IMR-90 (cell line): Measurements from ENCODE around the gene LRRTM4. TPM values are rescaled to one million over a fixed set of nuclear protein-coding genes. Genes with fewer than 3 reads are reported as not detected.

Source experiments
- ATAC-seq: fragments of 200-7000 bp; cut with Tn5 transposase; 2 replicates; pipeline ENCODE4 v1.9.1; 2020; ENCODE audit warnings: low read depth, mild to moderate bottlenecking, moderate library complexity
- BruUV-seq: library from RNA; stranded (reverse); fragments of 400-500 nt; replicated peaks from 2 replicates; lab custom pipeline; 2021; lab: Mats Ljungman, UMichigan
- CTCF ChIA-PET: fragments of 300-600 bp; formaldehyde crosslinking; extraction: SDS; loops from one replicate; lab custom pipeline; 2021; ENCODE audit warnings: antibody characterized with exemption; lab: Yijun Ruan, JAX
- POLR2A ChIA-PET: fragments of 300-600 bp; sonication (Branson Sonifier 250); formaldehyde crosslinking; loops from one replicate; lab custom pipeline; 2022; ENCODE audit warnings: antibody characterized with exemption; ENCODE audit not compliant: unreplicated experiment; lab: Charles Lee
- DNase-seq: peaks from one replicate; pipeline ENCODE4 v3.0.0; 2013
- H2AFZ ChIP-seq: replicated peaks from 2 replicates; pipeline ENCODE3; 2013; ENCODE audit warnings: low read length, mild to moderate bottlenecking; ENCODE audit not compliant: poor library complexity
- H2AK5ac ChIP-seq: 2 replicates; pipeline ENCODE4 v1.6.1; 2013; ENCODE audit warnings: low read depth, low read length, inconsistent platforms
- H2AK9ac ChIP-seq: replicated peaks from 2 replicates; pipeline ENCODE3; 2013; ENCODE audit warnings: mild to moderate bottlenecking, low read depth, low read length, moderate library complexity; ENCODE audit not compliant: poor library complexity
- H2BK120ac ChIP-seq: 2 replicates; pipeline ENCODE4 v1.6.1; 2013; ENCODE audit warnings: low read depth, low read length, inconsistent platforms
- H2BK15ac ChIP-seq: 3 replicates; pipeline ENCODE4 v1.6.1; 2013; ENCODE audit warnings: low read depth, low read length, inconsistent platforms
- H2BK20ac ChIP-seq: 2 replicates; pipeline ENCODE4 v1.6.1; 2013; ENCODE audit warnings: low read depth, mild to moderate bottlenecking, inconsistent platforms, low read length, moderate library complexity
- H2BK5ac ChIP-seq: 2 replicates; pipeline ENCODE4 v1.6.1; 2013; ENCODE audit warnings: mild to moderate bottlenecking, low read depth, low read length, inconsistent platforms; ENCODE audit not compliant: poor library complexity, severe bottlenecking
- H3K14ac ChIP-seq: replicated peaks from 2 replicates; pipeline ENCODE4 v1.6.1; 2013; ENCODE audit warnings: low read depth, low read length, inconsistent platforms
- H3K18ac ChIP-seq: 2 replicates; pipeline ENCODE4 v1.6.1; 2013; ENCODE audit warnings: low read depth, low read length, control low read depth
- H3K23ac ChIP-seq: 2 replicates; pipeline ENCODE4 v1.6.1; 2013; ENCODE audit warnings: low read depth, low read length, inconsistent platforms
- H3K27ac ChIP-seq: 2 replicates; pipeline ENCODE4 v1.5.1; 2013; ENCODE audit warnings: mild to moderate bottlenecking, control low read depth, low read length; ENCODE audit not compliant: insufficient read depth
- H3K27me3 ChIP-seq: 2 replicates; pipeline ENCODE4 v1.6.1; 2013; ENCODE audit warnings: low read length; ENCODE audit not compliant: control insufficient read depth, insufficient read depth
- H3K36me3 ChIP-seq: 2 replicates; pipeline ENCODE4 v1.6.1; 2013; ENCODE audit warnings: low read length, mixed read lengths; ENCODE audit not compliant: control insufficient read depth, insufficient read depth
- H3K4ac ChIP-seq: 2 replicates; pipeline ENCODE4 v1.6.1; 2013; ENCODE audit warnings: low read depth, low read length, inconsistent platforms
- H3K4me1 ChIP-seq: 2 replicates; pipeline ENCODE4 v1.6.1; 2013; ENCODE audit warnings: low read length, mixed read lengths; ENCODE audit not compliant: control insufficient read depth, insufficient read depth
- H3K4me2 ChIP-seq: 2 replicates; pipeline ENCODE4 v1.6.1; 2013; ENCODE audit warnings: low read depth, mild to moderate bottlenecking, control low read depth, low read length, moderate library complexity
- H3K4me3 ChIP-seq: 2 replicates; pipeline ENCODE4 v1.5.1; 2013; ENCODE audit warnings: low read depth, mild to moderate bottlenecking, control low read depth, low read length, moderate library complexity; ENCODE audit not compliant: insufficient read depth
- H3K56ac ChIP-seq: 2 replicates; pipeline ENCODE4 v1.6.1; 2013; ENCODE audit warnings: low read length, inconsistent platforms; ENCODE audit not compliant: insufficient read depth; ENCODE audit errors: extremely low read depth
- H3K79me1 ChIP-seq, 2 experiments: 2 replicates each; pipeline ENCODE4 v1.6.1; 2013; ENCODE audit warnings: low read length in 2 of 2, inconsistent platforms in 1 of 2, low read depth in 1 of 2
- H3K9ac ChIP-seq: 2 replicates; pipeline ENCODE4 v1.6.1; 2013; ENCODE audit warnings: low read depth, low read length, control low read depth
- H3K9me1 ChIP-seq: 2 replicates; pipeline ENCODE4 v1.6.1; 2013; ENCODE audit warnings: low read length, inconsistent platforms; ENCODE audit not compliant: insufficient read depth
- H3K9me3 ChIP-seq: 2 replicates; pipeline ENCODE4 v1.6.1; 2013; ENCODE audit warnings: low read length; ENCODE audit not compliant: control insufficient read depth, insufficient read depth
- H4K20me1 ChIP-seq: 2 replicates; pipeline ENCODE4 v1.6.1; 2013; ENCODE audit warnings: low read length, inconsistent platforms; ENCODE audit not compliant: insufficient read depth
- H4K5ac ChIP-seq: 2 replicates; pipeline ENCODE4 v1.6.1; 2013; ENCODE audit warnings: mild to moderate bottlenecking, low read depth, low read length, control low read depth
- H4K8ac ChIP-seq, 2 experiments: 2 replicates each; pipeline ENCODE4 v1.6.1; 2013; ENCODE audit warnings: low read depth in 2 of 2, low read length in 2 of 2, control low read depth in 1 of 2, inconsistent platforms in 1 of 2
- H4K91ac ChIP-seq: 2 replicates; pipeline ENCODE4 v1.6.1; 2013; ENCODE audit warnings: low read depth, low read length, inconsistent platforms; ENCODE audit not compliant: insufficient read depth
- BHLHE40 ChIP-seq: fragments of 150-350 bp; IDR thresholded peaks from 2 replicates; pipeline ENCODE4 v1.6.1; 2016; ENCODE audit warnings: mild to moderate bottlenecking, low read depth, low read length
- CHD1 ChIP-seq: IDR thresholded peaks from 2 replicates; pipeline ENCODE4 v1.6.1; 2012; ENCODE audit warnings: low read depth, low read length, improper control_type of control experiment
- FOS ChIP-seq: fragments of 150-350 bp; IDR thresholded peaks from 2 replicates; pipeline ENCODE4 v1.6.1; 2016; ENCODE audit warnings: low read depth, low read length
- MAFK ChIP-seq: IDR thresholded peaks from 2 replicates; pipeline ENCODE4 v1.6.1; 2012; ENCODE audit warnings: low read depth, low read length, improper control_type of control experiment
- MXI1 ChIP-seq: IDR thresholded peaks from 2 replicates; pipeline ENCODE4 v1.6.1; 2012; ENCODE audit warnings: low read depth, mild to moderate bottlenecking, low read length, moderate library complexity, borderline replicate concordance
- NFE2L2 ChIP-seq: fragments of 150-350 bp; IDR thresholded peaks from 2 replicates; pipeline ENCODE4 v1.6.1; 2016; ENCODE audit warnings: low read depth, mild to moderate bottlenecking, low read length
- POLR2A ChIP-seq: IDR thresholded peaks from 2 replicates; pipeline ENCODE4 v1.6.1; 2012; ENCODE audit warnings: mild to moderate bottlenecking, low read depth, low read length
- RAD21 ChIP-seq: IDR thresholded peaks from 2 replicates; pipeline ENCODE4 v1.6.1; 2012; ENCODE audit warnings: low read length, improper control_type of control experiment
- WGBS, 2 experiments: methylation state at CpG; one replicate each; pipeline versions ENCODE4 v1.1.5 to v1.1.7; 2013; ENCODE audit warnings: missing lambda C conversion rate in 2 of 2; ENCODE audit not compliant: insufficient read length in 1 of 2; ENCODE audit errors: extremely low coverage in 2 of 2; 5-methylcytosine and 5-hydroxymethylcytosine counted together
- dilution Hi-C: fragments of 300-500 bp; cut with HindIII; formaldehyde crosslinking; loops from one replicate; pipeline ENCODE4 v1.14.3; 2018; ENCODE audit warnings: low sequenced_read_pairs; ENCODE audit not compliant: unreplicated experiment
- in situ Hi-C: fragments of 300-500 bp; cut with MboI; formaldehyde crosslinking; loops from 3 replicates; pipeline ENCODE4 v1.14.3; 2019; ENCODE audit warnings: low sequenced_read_pairs, inconsistent platforms, mixed read lengths
- intact Hi-C: fragments of 100-400 bp; cut with micrococcal nuclease; formaldehyde crosslinking; loops from 2 replicates; pipeline ENCODE4 v1.10.0; 2022
- polyA plus RNA-seq, 3 experiments: library from polyadenylated mRNA; depleted of rRNA; stranded (reverse); fragments of >200 nt; gene quantifications; 2 replicates each; pipeline ENCODE4 v1.2.3, GENCODE V29; 2012; ENCODE audit warnings: low replicate concordance in 1 of 3
- total RNA-seq: library from RNA; depleted of rRNA; stranded (reverse); fragments of >200 nt; gene quantifications from 2 replicates; pipeline ENCODE4 v1.2.3, GENCODE V29; 2012
- TF ChIP-seq, protein P1 (sequence below): fragments of 150-350 bp; IDR thresholded peaks from 2 replicates; pipeline ENCODE4 v1.6.1; 2016; ENCODE audit warnings: low read depth, mild to moderate bottlenecking, low read length, moderate library complexity, borderline replicate concordance

Gene LRRTM4
- total and polyA plus RNA-seq, 2 of the 4 experiments (the other 2 are of a cell fraction) = not detected

- Histone ChIP-seq H3K4me1 (no peaks in the 10 kb centered on the region), H3K23ac (no peak overlapping the region), H2AFZ (no peak overlapping the region), H3K27ac (no peak overlapping the region), H4K8ac (no peak overlapping the region), H2BK120ac (no peak overlapping the region), H2BK5ac (no peak overlapping the region), H4K20me1 (no peaks in the 10 kb centered on the region), H2BK15ac (no peak overlapping the region), H3K18ac (no peak overlapping the region), H4K91ac (no peak overlapping the region), H2BK20ac (no peak overlapping the region), H3K4me2 (no peak overlapping the region), H3K9me1 (no peaks in the 10 kb centered on the region), H3K4me3 (no peak overlapping the region), H3K14ac (no peak overlapping the region), H3K4ac (no peak overlapping the region), H3K79me1 (no peaks in the 10 kb centered on the region), H4K5ac (no peak overlapping the region), H3K36me3 (no peaks in the 10 kb centered on the region), H3K9me3 (0 out of 2 replicates have a peak, but pooled peaks cover 2% of the 10 kb centered on the region), H3K9ac (no peak overlapping the region), H2AK9ac (no peak overlapping the region), H3K56ac (no peak overlapping the region), H2AK5ac (no peak overlapping the region), H3K27me3 (no peaks in the 10 kb centered on the region)
- CTCF ChIA-PET = no interaction called here
- dilution Hi-C loops (no loop called here), in situ Hi-C loops (no loop called here), intact Hi-C loops (no loop called here)
- POLR2A ChIA-PET = no interaction called here
- TF ChIP-seq MAFK (no peak), NFE2L2 (no peak), MXI1 (no peak), FOS (no peak), BHLHE40 (no peak), POLR2A (no peak), RAD21 (no peak), CHD1 (no peak)
- TF ChIP-seq, protein P1, sequence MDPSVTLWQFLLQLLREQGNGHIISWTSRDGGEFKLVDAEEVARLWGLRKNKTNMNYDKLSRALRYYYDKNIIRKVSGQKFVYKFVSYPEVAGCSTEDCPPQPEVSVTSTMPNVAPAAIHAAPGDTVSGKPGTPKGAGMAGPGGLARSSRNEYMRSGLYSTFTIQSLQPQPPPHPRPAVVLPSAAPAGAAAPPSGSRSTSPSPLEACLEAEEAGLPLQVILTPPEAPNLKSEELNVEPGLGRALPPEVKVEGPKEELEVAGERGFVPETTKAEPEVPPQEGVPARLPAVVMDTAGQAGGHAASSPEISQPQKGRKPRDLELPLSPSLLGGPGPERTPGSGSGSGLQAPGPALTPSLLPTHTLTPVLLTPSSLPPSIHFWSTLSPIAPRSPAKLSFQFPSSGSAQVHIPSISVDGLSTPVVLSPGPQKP = no peak
- no peak for ATAC-seq
- no CpG with 5 or more reads among the region's 4 CpGs for WGBS, 2 experiments
- BruUV-seq = no TSS peak
- DNase-seq = no peak
These were observed 791.0 kb downstream of the LRRTM4 start for GRCh38 chr2:76731157-76731556.
